GM21786 (cell line): Measurements from ENCODE around the gene KISS1R.

Source experiments
- ATAC-seq: cut with Tn5 transposase; IDR thresholded peaks from one replicate; pipeline ENCODE4 v1.9.1; 2021; ENCODE audit not compliant: unreplicated experiment

The KISS1R gene

GRCh38 chr19:899336-900042 is 17.6 kb upstream of the KISS1R start:
- no peak for ATAC-seq

- ATAC-seq = no peak
These were observed 17.2 kb upstream of the KISS1R start for GRCh38 chr19:900043-900301.

DNA sequence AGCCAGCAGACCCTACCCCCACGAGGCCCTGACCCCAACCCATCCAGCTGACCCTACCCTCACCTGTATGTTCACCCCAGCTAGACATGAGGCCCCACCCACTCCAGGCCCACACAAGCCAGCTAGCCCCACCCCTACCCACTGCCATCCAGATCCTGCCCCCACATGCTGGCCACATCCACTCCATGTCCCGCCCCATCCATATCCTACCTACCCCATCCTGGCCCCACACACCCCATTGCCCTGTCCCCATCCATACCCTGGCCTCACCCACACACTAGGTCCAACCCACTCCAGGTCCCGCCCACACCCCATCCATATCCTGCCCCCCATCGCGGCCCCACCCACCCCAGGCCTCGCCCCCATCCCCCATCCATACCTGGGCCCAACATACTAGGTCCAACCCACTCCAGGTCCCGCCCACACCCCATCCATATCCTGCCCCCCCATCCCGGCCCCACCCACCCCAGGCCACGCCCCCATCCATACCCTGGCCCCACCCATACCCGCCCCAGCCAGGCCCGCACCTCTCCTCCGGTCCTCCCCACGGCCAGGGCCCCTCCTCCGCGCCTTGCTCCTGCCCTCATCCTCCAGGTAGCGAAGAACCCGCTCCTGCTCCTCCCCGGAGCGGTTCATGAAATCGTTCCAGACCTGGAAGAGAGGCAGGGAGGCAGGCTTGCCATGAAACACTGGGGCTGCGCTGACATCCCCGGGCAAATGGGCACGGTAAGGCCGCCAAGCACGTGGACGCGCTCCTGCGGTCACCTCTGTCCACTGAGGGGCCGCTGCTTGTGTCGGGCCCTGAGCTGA is 16.6 kb upstream of the KISS1R start:
- no peak for ATAC-seq

GRCh38 chr19:901216-902092 is 15.7 kb upstream of the KISS1R start:
- no peak for ATAC-seq

GRCh38 chr19:902093-902370 is 15.1 kb upstream of the KISS1R start:
- ATAC-seq = no peak

DNA sequence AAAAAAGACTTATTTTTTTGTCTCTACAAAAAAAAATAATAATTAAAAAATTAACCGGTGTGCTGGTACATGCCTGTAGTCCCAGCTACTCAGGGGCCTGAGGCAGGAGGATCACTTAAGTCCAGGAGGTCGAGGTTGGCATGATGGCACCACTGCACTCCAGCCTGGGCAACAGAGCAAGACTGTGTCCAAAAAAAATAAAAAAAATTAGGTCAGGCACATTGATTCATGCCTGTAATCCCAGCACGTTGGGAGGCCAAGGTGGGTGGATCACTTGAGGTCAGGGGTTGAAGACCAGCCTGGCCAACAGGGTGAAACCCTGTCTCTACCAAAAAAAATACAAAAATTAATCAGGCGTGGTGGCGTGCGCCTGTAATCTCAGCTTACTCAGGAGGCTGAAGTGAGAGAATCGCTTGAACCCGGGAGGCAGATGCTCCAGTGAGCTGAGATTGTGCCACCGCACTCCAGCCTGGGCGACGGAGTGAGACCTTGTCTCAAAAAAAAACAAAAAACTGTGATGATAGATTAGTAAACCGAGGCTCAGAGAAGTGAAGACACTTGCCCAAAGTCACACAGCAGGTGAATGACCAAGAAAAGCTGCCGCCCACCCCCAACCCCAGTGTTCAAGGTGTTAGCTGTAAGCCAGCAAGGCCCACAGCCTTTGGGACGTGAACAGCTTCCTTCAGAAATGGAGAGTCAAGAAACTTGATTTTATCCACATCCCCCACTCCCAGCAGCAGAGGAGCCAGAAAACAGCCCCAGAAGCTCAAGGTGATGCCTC is 14.5 kb upstream of the KISS1R start:
- no peak for ATAC-seq

GRCh38 chr19:903266-903797 is 13.8 kb upstream of the KISS1R start:
- ATAC-seq = no peak

- no peak for ATAC-seq
These were observed 12.6 kb upstream of the KISS1R start for GRCh38 chr19:904545-904944.

DNA sequence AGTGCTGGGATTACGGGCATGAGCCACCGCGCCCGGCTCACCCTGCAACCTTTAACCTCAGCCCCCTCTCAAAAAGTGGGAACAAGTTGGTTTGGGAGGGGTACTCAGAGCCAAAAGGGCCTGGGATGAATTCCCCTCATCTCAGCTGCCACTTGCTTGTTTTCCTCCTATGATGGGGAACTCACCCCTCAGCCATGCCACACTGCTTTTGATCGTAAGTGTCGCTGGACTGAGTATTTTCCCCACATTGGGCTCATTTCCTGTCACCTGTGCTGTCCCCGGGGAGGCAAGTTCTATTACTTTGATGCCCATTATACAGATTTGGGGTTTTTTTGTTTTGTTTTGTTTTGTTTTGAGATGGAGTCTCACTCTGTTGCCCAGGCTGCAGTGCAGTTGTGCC is 10.7 kb upstream of the KISS1R start:
- ATAC-seq = no peak

GRCh38 chr19:907183-907853 is 9.8 kb upstream of the KISS1R start:
- no peak for ATAC-seq

DNA sequence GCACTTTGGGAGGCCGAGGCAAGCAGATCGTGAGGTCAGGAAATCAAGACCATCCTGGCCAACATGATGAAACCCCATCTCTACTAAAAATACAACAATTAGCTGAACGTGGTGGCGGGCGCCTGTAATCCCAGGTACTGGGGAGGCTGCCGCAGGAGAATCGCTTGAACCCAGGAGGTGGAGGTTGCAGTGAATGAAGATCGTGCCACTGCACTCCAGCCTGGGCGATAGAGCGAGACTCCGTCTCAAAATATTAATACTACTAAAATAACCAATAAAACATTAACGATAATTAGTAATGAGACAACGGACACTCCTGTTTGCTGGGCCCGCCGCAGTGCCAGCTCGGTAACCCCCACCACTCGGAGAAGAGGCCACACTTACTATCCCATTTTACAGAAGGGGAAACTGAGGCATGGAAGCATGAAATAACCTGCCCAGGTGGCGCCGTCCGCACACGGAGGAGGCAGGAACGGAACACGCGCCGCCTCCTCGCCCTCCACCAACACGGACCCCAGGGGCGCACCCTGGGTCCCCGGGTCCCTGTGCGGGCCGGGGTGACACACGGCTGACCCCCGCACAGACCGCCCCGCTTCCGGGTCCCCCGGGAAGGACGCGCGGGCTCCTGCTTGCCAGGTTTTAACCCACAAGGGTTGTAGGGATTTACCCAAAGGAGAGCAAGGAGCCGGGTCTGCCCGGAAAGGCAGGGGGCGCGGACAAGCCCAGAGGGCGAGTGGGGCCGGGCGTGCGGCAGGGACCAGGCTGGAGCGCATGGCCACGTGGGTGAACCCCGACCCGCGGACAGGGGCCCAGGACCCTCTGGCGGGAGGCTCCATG is 5.7 kb upstream of the KISS1R start:
- ATAC-seq = no peak

GRCh38 chr19:912181-913079 is 4.7 kb upstream of the KISS1R start:
- no peak for ATAC-seq

DNA sequence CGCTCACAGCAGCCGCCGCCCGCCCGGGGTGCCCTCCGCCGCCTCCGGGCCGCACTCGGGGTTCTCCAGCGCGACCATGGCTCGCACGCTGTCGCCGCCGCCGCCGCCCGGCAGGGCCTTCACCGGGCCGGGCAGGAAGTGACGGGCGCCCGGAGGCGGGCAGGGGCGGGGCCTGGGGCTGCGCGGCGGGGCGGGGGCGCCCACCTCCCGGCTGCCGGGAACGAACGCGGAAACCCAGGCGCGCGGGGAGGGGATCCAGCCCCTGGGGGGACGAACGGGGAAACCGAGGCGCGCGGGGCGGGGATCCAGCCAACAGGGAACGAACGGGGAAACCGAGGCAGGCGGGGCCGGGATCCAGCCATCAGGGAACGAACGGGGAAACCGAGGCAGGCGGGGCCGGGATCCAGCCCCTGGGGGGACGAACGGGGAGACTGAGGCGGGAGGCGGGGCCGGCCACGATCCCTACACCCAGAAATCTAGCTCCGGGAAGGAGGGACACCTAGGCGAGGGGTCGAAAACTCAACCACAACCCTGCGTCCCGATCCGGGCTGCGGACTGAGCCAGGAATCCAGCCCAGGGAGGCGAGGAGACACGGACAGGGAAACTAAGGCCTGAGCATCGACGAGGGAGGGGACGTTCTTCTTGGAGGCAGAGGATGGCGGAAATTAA is 3.9 kb upstream of the KISS1R start, which contains the start of gene R3HDM4:
TSS of gene R3HDM4 (minus strand) at position 140 of the 669 bp plus-strand sequence. CDS start at position 78, 62 bp downstream.
- no peak for ATAC-seq

- ATAC-seq = no peak
These were observed 349 bp upstream of the KISS1R start for GRCh38 chr19:916645-917322.

DNA sequence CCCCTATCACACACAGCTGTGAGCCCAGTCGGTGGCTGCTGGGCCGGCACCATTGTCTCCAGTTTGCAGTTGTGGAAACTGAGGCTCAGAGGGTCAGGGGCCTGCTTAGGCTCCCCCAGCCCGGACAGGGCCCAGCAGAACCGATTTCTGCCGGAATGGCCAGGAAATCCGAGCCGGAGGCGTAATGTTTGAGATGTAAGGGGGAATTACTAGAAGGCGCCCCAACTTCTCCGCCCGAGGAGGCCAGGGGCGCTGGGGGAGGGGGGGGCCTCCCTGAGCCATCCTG is 962 bp downstream of the KISS1R start:
- ATAC-seq = no peak

DNA sequence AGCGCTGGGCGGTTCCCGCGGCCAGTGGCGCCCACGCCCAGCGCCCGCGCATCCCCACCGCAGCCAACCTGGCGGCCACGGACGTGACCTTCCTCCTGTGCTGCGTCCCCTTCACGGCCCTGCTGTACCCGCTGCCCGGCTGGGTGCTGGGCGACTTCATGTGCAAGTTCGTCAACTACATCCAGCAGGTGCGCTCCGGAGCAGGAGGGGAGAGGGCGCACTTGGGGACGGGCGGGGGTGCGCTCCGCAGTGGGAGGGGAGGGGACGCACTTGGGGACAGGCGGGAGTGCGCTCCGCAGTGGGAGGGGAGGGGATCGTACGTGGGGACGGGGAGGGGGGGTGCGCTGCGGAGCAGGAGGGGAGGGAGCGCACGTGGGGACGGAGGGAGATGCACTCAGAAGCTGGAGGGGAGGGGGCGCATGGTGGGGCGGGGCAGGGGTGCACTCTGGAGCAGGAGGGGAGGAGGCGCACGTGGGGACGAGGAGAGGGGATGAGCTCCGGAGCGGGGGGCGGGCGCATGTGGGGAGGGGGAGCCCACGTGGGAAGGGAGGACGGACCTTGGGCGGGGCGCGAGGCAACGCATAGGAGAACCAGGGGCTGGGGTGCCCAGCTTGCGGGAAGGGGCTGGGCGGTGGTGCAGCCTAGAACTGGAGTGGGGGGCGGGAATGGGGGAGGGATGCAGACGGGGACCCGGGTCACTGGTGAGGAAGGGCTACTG is 1.5 kb downstream of the KISS1R start:
- ATAC-seq = no peak
